Spleen (tissue), 11 donors: ENCODE measurements around the gene TMEM30B. TPM values are rescaled to one million over a fixed set of nuclear protein-coding genes. Genes with fewer than 3 reads are reported as not detected.

Source experiments
- DNase-seq: peaks from one replicate; pipeline ENCODE4 v3.0.0-alpha.2; 2020
- H3K27ac ChIP-seq, 8 donors: fragments of 200-600 bp; sonication (generic) in 7 of 8; 1 replicate in 4 of 8; 2 replicates in 4 of 8; pipeline versions ENCODE4 v1.5.0 to v1.8.0; 2016 to 2021; ENCODE audit warnings: inconsistent platforms in 4 of 8, mild to moderate bottlenecking in 4 of 8, moderate library complexity in 1 of 8
- H3K27me3 ChIP-seq, 7 donors: fragments of 200-600 bp; sonication (generic) in 6 of 7; replicated peaks in 1 of 7; 1 replicate in 4 of 7; 2 replicates in 3 of 7; pipeline versions ENCODE4 v1.5.0 to v1.8.0; 2016 to 2021; ENCODE audit warnings: inconsistent platforms in 3 of 7, mild to moderate bottlenecking in 1 of 7
- H3K36me3 ChIP-seq, 6 donors: fragments of 200-600 bp; sonication (generic) in 5 of 6; 1 replicate in 4 of 6; 2 replicates in 2 of 6; pipeline versions ENCODE4 v1.5.0 to v1.8.0; 2016 to 2021; ENCODE audit warnings: inconsistent platforms in 2 of 6
- H3K4me1 ChIP-seq, 6 donors: fragments of 200-600 bp; sonication (generic) in 5 of 6; 1 replicate in 3 of 6; 2 replicates in 3 of 6; pipeline versions ENCODE4 v1.5.0 to v1.8.0; 2016 to 2021; ENCODE audit warnings: inconsistent platforms in 3 of 6
- H3K4me3 ChIP-seq, 8 donors: fragments of 200-600 bp; sonication (generic) in 7 of 8; 1 replicate in 4 of 8; 2 replicates in 4 of 8; pipeline versions ENCODE4 v1.5.0 to v1.8.0; 2016 to 2021; ENCODE audit warnings: inconsistent platforms in 4 of 8, mild to moderate bottlenecking in 4 of 8, moderate library complexity in 2 of 8
- H3K9me3 ChIP-seq, 8 donors: fragments of 200-600 bp; sonication (generic) in 7 of 8; 1 replicate in 4 of 8; 2 replicates in 4 of 8; pipeline versions ENCODE4 v1.5.0 to v1.8.0; 2016 to 2021; ENCODE audit warnings: inconsistent platforms in 4 of 8
- POLR2A ChIP-seq, 3 donors: fragments of 450-650 bp; IDR thresholded peaks; one replicate each; pipeline ENCODE4 v1.5.1; 2017; ENCODE audit warnings: antibody characterized with exemption in 3 of 3, mild to moderate bottlenecking in 1 of 3
- POLR2AphosphoS5 ChIP-seq, 3 donors: sonication (generic); formaldehyde crosslinking; IDR thresholded peaks; one replicate each; pipeline ENCODE4 v1.5.1; 2017; ENCODE audit warnings: antibody characterized with exemption in 3 of 3
- WGBS, 5 donors: extraction: QIAGEN DNeasy Blood & Tissue Kit in 3 of 5; methylation state at CpG; one replicate each; pipeline versions ENCODE4 v1.1.5 to v1.1.7; 2013 to 2018; 5-methylcytosine and 5-hydroxymethylcytosine counted together
- intact Hi-C: fragments of 100-400 bp; cut with DNase I; formaldehyde crosslinking; loops from one replicate; pipeline ENCODE4 v1.15.0; 2023; ENCODE audit warnings: low total_unique reads
- polyA plus RNA-seq, 3 donors: library from polyadenylated mRNA; stranded (reverse); fragments of 200-250 nt; gene quantifications; one replicate each; pipeline ENCODE4 v1.2.1, GENCODE V29; 2013
- total RNA-seq, 7 donors: library from RNA; depleted of rRNA in 3 of 7; stranded (reverse); fragments of >200 nt in 3 of 7; fragmentation: NEBNext Ultra II Directional in 4 of 7; extraction: Animal tissue kit (Norgen Biotek cat#: 25700) in 4 of 7; gene quantifications; one replicate each; pipeline versions ENCODE4 v1.1.0 to v1.2.1, GENCODE V29; 2016 to 2021
- TF ChIP-seq, protein P1 (sequence below), 11 experiments: fragments of 200-600 bp in 7 of 11; fragments of 450-650 bp in 4 of 11; sonication (generic) in 4 of 11; IDR thresholded peaks in 8 of 11; conservative IDR thresholded peaks in 3 of 11; 1 replicate in 7 of 11; 2 replicates in 4 of 11; pipeline versions ENCODE4 v1.4.0 to v1.8.0; 2016 to 2021; ENCODE audit warnings: antibody characterized with exemption in 11 of 11, inconsistent platforms in 4 of 11, mild to moderate bottlenecking in 1 of 11
- donor health status: healthy with polysubstance abuse.
- donor health status: DM: no; HTN: no; CAD: no; lungs with moderate emphysema.
- donor health status: DM: no; HTN: no; CAD: no.
- donor health status: Bipolar disorder and iron deficiency.
- donor health status: healthy.
- donor health status: DM: no; HTN: no; CAD: no.
- donor health status: DM: yes; HTN: yes; CAD: no.

Gene TMEM30B
- total and polyA plus RNA-seq, 10 donors = 0.17 to 1.0 (median 0.59) TPM

DNA sequence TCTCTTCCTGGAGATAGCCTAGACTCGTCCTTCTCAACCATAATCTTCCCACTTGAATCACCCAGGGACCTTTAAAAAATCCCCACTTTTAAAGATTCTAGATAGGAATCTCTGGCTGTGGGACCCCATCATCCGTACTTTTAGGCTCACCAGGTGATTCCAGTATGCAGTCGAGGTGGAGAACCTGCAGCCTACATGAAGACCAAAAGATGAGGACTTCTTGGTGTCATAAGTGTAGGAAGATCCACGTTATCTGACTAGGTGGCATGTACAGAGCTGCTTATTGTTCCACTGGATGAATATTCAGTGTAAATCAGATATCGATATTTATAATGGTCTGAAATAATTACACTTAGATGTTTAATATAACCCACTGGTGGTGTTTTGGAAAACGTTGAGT is 42.8 kb upstream of the TMEM30B start:
- H3K9me3 ChIP-seq = peaks cover 0 to 6% (median 0%) of the 10 kb centered on the region in 8 donors
- H3K4me1 ChIP-seq = peaks cover 5 to 79% (median 33%) of the 10 kb centered on the region in 6 donors
- H3K27me3 ChIP-seq = peaks cover 0 to 29% (median 0%) of the 10 kb centered on the region in 7 donors
- TF ChIP-seq POLR2A (IDR thresholded peaks at IDR 0.05) (no peak), POLR2AphosphoS5 (IDR thresholded peaks at IDR 0.05) (no peak)
- TF ChIP-seq, protein P1, sequence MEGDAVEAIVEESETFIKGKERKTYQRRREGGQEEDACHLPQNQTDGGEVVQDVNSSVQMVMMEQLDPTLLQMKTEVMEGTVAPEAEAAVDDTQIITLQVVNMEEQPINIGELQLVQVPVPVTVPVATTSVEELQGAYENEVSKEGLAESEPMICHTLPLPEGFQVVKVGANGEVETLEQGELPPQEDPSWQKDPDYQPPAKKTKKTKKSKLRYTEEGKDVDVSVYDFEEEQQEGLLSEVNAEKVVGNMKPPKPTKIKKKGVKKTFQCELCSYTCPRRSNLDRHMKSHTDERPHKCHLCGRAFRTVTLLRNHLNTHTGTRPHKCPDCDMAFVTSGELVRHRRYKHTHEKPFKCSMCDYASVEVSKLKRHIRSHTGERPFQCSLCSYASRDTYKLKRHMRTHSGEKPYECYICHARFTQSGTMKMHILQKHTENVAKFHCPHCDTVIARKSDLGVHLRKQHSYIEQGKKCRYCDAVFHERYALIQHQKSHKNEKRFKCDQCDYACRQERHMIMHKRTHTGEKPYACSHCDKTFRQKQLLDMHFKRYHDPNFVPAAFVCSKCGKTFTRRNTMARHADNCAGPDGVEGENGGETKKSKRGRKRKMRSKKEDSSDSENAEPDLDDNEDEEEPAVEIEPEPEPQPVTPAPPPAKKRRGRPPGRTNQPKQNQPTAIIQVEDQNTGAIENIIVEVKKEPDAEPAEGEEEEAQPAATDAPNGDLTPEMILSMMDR (IDR thresholded peaks at IDR 0.05 in 8 of 11, conservative IDR thresholded peaks at IDR 0.05 in 3 of 11) = no peak
- H3K4me3 ChIP-seq = peak overlapping the region; percentile 61 to 85 (median 70)
- 62 to 69% (median 67%) methylated on average over 6 of the region's 6 CpGs for WGBS, 5 donors
- intact Hi-C loops = no loop called here
- peak overlapping the region; percentile 21 to 92 (median 90) for H3K27ac ChIP-seq
- no peaks in the 10 kb centered on the region for H3K36me3 ChIP-seq
- no peak for DNase-seq

DNA sequence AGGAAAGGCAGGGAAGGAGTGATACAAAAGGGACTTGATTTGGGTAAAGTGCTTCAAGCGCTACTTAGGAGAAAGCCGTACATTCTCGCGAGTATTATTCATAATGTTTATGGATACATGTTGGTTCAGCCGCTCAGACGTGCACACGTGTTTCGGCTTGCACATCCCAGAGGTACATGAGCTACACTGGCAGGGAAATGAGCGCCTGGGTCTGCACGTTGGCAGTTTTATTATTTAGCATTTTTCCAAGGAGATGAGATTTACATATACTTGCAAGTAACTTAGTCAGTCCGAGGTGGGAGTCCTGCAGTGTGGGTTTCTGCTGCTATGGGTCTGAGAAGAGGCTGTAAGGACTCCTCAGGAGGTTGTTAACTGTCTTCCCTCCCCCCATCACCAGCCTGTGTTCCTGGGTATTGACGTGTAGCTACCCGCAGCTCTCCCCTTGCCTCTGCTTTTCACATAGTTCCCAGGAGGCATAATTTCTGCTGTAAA is 41.7 kb upstream of the TMEM30B start:
- intact Hi-C loops = no loop called here
- 3 to 8% (median 4%) methylated on average over 13 of the region's 13 CpGs for WGBS, 5 donors
- Histone ChIP-seq H3K27me3 (peaks cover 0 to 29% (median 0%) of the 10 kb centered on the region in 7 donors), H3K4me3 (peak overlapping the region; percentile 61 to 85 (median 70)), H3K9me3 (peaks cover 0 to 6% (median 0%) of the 10 kb centered on the region in 8 donors), H3K36me3 (no peaks in the 10 kb centered on the region), H3K27ac (peak overlapping the region; percentile 84 to 92 (median 90)), H3K4me1 (peaks cover 0 to 70% (median 26%) of the 10 kb centered on the region in 6 donors)
- TF ChIP-seq POLR2A (IDR thresholded peaks at IDR 0.05) (no peak), POLR2AphosphoS5 (IDR thresholded peaks at IDR 0.05) (peak in 1 of 3 donors; percentile 36)
- TF ChIP-seq, protein P1 (IDR thresholded peaks at IDR 0.05 in 8 of 11, conservative IDR thresholded peaks at IDR 0.05 in 3 of 11) = no peak
- no peak for DNase-seq

DNA sequence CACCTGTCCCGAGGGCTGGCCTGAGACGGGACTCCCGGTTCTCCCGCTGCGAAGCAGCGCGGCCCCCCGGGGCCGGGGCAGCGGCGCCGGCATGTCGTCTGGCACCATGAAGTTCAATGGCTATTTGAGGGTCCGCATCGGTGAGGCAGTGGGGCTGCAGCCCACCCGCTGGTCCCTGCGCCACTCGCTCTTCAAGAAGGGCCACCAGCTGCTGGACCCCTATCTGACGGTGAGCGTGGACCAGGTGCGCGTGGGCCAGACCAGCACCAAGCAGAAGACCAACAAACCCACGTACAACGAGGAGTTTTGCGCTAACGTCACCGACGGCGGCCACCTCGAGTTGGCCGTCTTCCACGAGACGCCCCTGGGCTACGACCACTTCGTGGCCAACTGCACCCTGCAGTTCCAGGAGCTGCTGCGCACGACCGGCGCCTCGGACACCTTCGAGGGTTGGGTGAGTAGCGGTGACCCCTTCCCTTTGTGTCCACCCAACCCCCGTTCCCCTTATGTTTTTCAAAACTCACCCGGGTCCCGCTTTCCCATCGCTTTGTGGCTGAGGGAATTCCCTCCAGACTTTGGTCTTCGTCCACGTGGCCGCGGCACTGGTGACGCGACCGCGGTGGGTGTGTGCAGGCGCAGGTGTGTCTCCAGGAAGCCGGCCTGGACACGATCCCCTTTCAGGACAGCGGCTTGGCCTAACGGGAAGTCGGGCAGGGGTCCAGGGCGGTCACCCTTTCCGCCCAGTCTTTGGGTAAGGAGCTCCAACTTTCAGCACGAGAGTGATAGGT is 41.1 kb upstream of the TMEM30B start:
- TF ChIP-seq POLR2AphosphoS5 (IDR thresholded peaks at IDR 0.05) = peak in 2 of 3 donors; percentile 59 to 60
- TF ChIP-seq, protein P1 (IDR thresholded peaks at IDR 0.05 in 8 of 11, conservative IDR thresholded peaks at IDR 0.05 in 3 of 11) = no peak
- TF ChIP-seq POLR2A (IDR thresholded peaks at IDR 0.05) = no peak
- Histone ChIP-seq H3K9me3 (peaks cover 0 to 6% (median 0%) of the 10 kb centered on the region in 8 donors), H3K4me3 (peak overlapping the region; percentile 61 to 85 (median 70)), H3K36me3 (no peaks in the 10 kb centered on the region), H3K27me3 (peaks cover 0 to 29% (median 0%) of the 10 kb centered on the region in 7 donors), H3K27ac (peak overlapping the region; percentile 84 to 92 (median 90)), H3K4me1 (peaks cover 0 to 65% (median 24%) of the 10 kb centered on the region in 6 donors)
- intact Hi-C loops = no loop called here
- DNase-seq = peak; percentile 85
- WGBS, 5 donors = 2% methylated on average over 47 to 63 of the region's 63 CpGs
